ENCODE measurements around the gene RACK1.

DNA sequence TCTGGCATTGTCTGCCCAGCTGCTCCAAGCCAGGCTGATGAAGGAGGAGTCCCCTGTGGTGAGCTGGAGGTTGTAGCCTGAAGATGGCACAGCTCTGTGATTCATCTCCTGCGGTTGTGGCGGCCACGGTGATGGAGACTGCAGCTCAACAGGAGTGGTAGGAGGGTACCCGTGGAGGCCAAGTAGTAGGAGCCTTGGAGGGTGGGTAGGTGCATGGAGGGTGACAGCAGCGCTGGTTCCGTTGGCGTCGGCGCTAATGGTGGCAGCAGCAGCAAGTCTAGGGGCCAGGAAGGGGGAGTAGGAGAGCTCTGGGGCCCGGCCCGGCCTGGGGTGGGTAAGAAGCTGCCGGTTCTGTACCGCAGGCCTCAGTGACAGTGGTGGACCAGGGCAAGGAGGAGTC, 39.6 kb upstream of the RACK1 start:
- TF ChIP-seq, protein P1, sequence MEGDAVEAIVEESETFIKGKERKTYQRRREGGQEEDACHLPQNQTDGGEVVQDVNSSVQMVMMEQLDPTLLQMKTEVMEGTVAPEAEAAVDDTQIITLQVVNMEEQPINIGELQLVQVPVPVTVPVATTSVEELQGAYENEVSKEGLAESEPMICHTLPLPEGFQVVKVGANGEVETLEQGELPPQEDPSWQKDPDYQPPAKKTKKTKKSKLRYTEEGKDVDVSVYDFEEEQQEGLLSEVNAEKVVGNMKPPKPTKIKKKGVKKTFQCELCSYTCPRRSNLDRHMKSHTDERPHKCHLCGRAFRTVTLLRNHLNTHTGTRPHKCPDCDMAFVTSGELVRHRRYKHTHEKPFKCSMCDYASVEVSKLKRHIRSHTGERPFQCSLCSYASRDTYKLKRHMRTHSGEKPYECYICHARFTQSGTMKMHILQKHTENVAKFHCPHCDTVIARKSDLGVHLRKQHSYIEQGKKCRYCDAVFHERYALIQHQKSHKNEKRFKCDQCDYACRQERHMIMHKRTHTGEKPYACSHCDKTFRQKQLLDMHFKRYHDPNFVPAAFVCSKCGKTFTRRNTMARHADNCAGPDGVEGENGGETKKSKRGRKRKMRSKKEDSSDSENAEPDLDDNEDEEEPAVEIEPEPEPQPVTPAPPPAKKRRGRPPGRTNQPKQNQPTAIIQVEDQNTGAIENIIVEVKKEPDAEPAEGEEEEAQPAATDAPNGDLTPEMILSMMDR (IDR thresholded peaks at IDR 0.05; ENCODE audit: extremely low read depth in 1 of 2, insufficient read depth in 1 of 2, low read depth in 1 of 2, low read length in 2 of 2) = no peak
- no peak for TF ChIP-seq POLR2A (IDR thresholded peaks at IDR 0.05; ENCODE audit: low read depth, low read length)

Measured in endothelial cell of umbilical vein (primary cell).